IPS-18a (cell line): ENCODE results near the gene TUBA4A.

Experiments used
- H3K27ac ChIP-seq: one replicate; pipeline ENCODE4 v1.5.1; 2013; ENCODE audit warnings: low read length
- H3K27me3 ChIP-seq: one replicate; pipeline ENCODE4 v1.6.1; 2013; ENCODE audit warnings: mild to moderate bottlenecking, low read length; ENCODE audit not compliant: control insufficient read depth, insufficient read depth
- H3K36me3 ChIP-seq: one replicate; pipeline ENCODE4 v1.6.1; 2013; ENCODE audit warnings: low read depth, low read length; ENCODE audit not compliant: control insufficient read depth
- H3K4me1 ChIP-seq: one replicate; pipeline ENCODE4 v1.6.1; 2013; ENCODE audit warnings: low read depth, low read length; ENCODE audit not compliant: control insufficient read depth
- H3K4me3 ChIP-seq: one replicate; pipeline ENCODE4 v1.5.1; 2013; ENCODE audit warnings: low read length
- H3K9ac ChIP-seq: one replicate; pipeline ENCODE4 v1.6.1; 2013; ENCODE audit warnings: mild to moderate bottlenecking, low read length, moderate library complexity
- H3K9me3 ChIP-seq: one replicate; pipeline ENCODE4 v1.6.1; 2013; ENCODE audit warnings: low read depth, low read length; ENCODE audit not compliant: control insufficient read depth

TUBA4A gene

GRCh38 chr2:219245899-219246230 lies 7.9 kb downstream of the TUBA4A start:
- Histone ChIP-seq H3K4me1 (peaks cover 5% of the 10 kb centered on the region), H3K4me3 (peak overlapping the region; percentile 88), H3K27ac (peak overlapping the region; percentile 71), H3K9me3 (no peaks in the 10 kb centered on the region), H3K36me3 (peaks cover 12% of the 10 kb centered on the region), H3K27me3 (no peaks in the 10 kb centered on the region), H3K9ac (peak overlapping the region; percentile 90)

GRCh38 chr2:219245148-219245898 lies 8.4 kb downstream of the TUBA4A start, which contains the start of the genes GLB1L and STK16:
TSS of gene GLB1L (minus strand) at chr2:219245444. CDS start at chr2:219243573, 1,871 bp downstream.
TSS of gene STK16 (plus strand) at chr2:219245479. CDS start at chr2:219246000, 521 bp downstream.
- peaks cover 5% of the 10 kb centered on the region for H3K4me1 ChIP-seq
- H3K4me3 ChIP-seq, result peak within 1 kb of the TSS; percentile 88
- no peaks in the 10 kb centered on the region for H3K9me3 ChIP-seq
- H3K36me3 ChIP-seq, result peaks cover 8% of the 10 kb centered on the region
- H3K9ac ChIP-seq, result peak within 1 kb of the TSS; percentile 90
- peak within 1 kb of the TSS; percentile 71 for H3K27ac ChIP-seq
- H3K27me3 ChIP-seq, result no peaks in the 10 kb centered on the region

- peaks cover 5% of the 10 kb centered on the region for H3K36me3 ChIP-seq
- peak overlapping the region; percentile 88 for H3K4me3 ChIP-seq
- peaks cover 5% of the 10 kb centered on the region for H3K4me1 ChIP-seq
- H3K27ac ChIP-seq, result peak overlapping the region; percentile 71
- no peaks in the 10 kb centered on the region for H3K9me3 ChIP-seq
- no peaks in the 10 kb centered on the region for H3K27me3 ChIP-seq
- peak overlapping the region; percentile 90 for H3K9ac ChIP-seq
Measured at GRCh38 chr2:219244789-219245147, 8.9 kb downstream of the TUBA4A start.

GRCh38 chr2:219243291-219243761 lies 10.4 kb downstream of the TUBA4A start:
- Histone ChIP-seq H3K4me1 (peaks cover 5% of the 10 kb centered on the region), H3K4me3 (no peak overlapping the region), H3K36me3 (peaks cover 9% of the 10 kb centered on the region), H3K27ac (no peak overlapping the region), H3K9me3 (no peaks in the 10 kb centered on the region), H3K27me3 (no peaks in the 10 kb centered on the region), H3K9ac (no peak overlapping the region)

- no peak overlapping the region for H3K27ac ChIP-seq
- H3K36me3 ChIP-seq, result peaks cover 59% of the 10 kb centered on the region
- H3K9ac ChIP-seq, result no peak overlapping the region
- peaks cover 3% of the 10 kb centered on the region for H3K4me1 ChIP-seq
- H3K4me3 ChIP-seq, result no peak overlapping the region
- H3K27me3 ChIP-seq, result no peaks in the 10 kb centered on the region
- no peaks in the 10 kb centered on the region for H3K9me3 ChIP-seq
Measured at GRCh38 chr2:219234331-219234730, 19.4 kb downstream of the TUBA4A start.

- Histone ChIP-seq H3K4me1 (peaks cover 3% of the 10 kb centered on the region), H3K27me3 (no peaks in the 10 kb centered on the region), H3K9ac (peak overlapping the region; percentile 95), H3K36me3 (peaks cover 29% of the 10 kb centered on the region), H3K4me3 (peak overlapping the region; percentile 98), H3K9me3 (no peaks in the 10 kb centered on the region), H3K27ac (peak overlapping the region; percentile 83)
Measured at GRCh38 chr2:219230059-219230540, 23.6 kb downstream of the TUBA4A start.

- peak within 1 kb of the TSS; percentile 83 for H3K27ac ChIP-seq
- no peaks in the 10 kb centered on the region for H3K27me3 ChIP-seq
- H3K36me3 ChIP-seq, result peaks cover 29% of the 10 kb centered on the region
- H3K9me3 ChIP-seq, result no peaks in the 10 kb centered on the region
- H3K4me3 ChIP-seq, result peak within 1 kb of the TSS; percentile 98
- H3K9ac ChIP-seq, result peak within 1 kb of the TSS; percentile 95
- peaks cover 3% of the 10 kb centered on the region for H3K4me1 ChIP-seq
Measured at GRCh38 chr2:219229305-219230058, 24.2 kb downstream of the TUBA4A start, which contains the start of the genes ANKZF1 and ATG9A. TSS of gene ANKZF1 (plus strand) at chr2:219229806. CDS start at chr2:219230258, 452 bp downstream. TSS of gene ATG9A (minus strand) at chr2:219229636. CDS start at chr2:219228024, 1,612 bp downstream.

- Histone ChIP-seq H3K36me3 (peaks cover 29% of the 10 kb centered on the region), H3K9ac (peak overlapping the region; percentile 95), H3K4me3 (peak overlapping the region; percentile 98), H3K27ac (no peak overlapping the region), H3K9me3 (no peaks in the 10 kb centered on the region), H3K27me3 (no peaks in the 10 kb centered on the region), H3K4me1 (peaks cover 3% of the 10 kb centered on the region)
Measured at GRCh38 chr2:219228911-219229304, 24.8 kb downstream of the TUBA4A start.

GRCh38 chr2:219228041-219228910 lies 25.4 kb downstream of the TUBA4A start:
- peak overlapping the region; percentile 95 for H3K9ac ChIP-seq
- peaks cover 31% of the 10 kb centered on the region for H3K36me3 ChIP-seq
- H3K4me1 ChIP-seq, result peaks cover 3% of the 10 kb centered on the region
- no peaks in the 10 kb centered on the region for H3K27me3 ChIP-seq
- peak overlapping the region; percentile 98 for H3K4me3 ChIP-seq
- no peak overlapping the region for H3K27ac ChIP-seq
- H3K9me3 ChIP-seq, result no peaks in the 10 kb centered on the region

- Histone ChIP-seq H3K4me1 (peaks cover under 1% of the 10 kb centered on the region), H3K36me3 (peaks cover 25% of the 10 kb centered on the region), H3K27ac (no peak overlapping the region), H3K9ac (no peak overlapping the region), H3K4me3 (no peak overlapping the region), H3K27me3 (no peaks in the 10 kb centered on the region), H3K9me3 (no peaks in the 10 kb centered on the region)
Measured at GRCh38 chr2:219225350-219225749, 28.4 kb downstream of the TUBA4A start.
